AG04449 (cell line): Measurements from ENCODE around the gene SRSF4.
"Not testable (repeated sequence)": the region's sequence is repeated elsewhere in the genome, so short reads cannot be mapped to it uniquely, and the experiment has no call there.

ENCODE experiments used
- CTCF ChIA-PET: fragments of 350-600 bp; formaldehyde crosslinking; extraction: SDS; loops from one replicate; lab custom pipeline; 2021; ENCODE audit warnings: antibody characterized with exemption; lab: Yijun Ruan, JAX
- POLR2A ChIA-PET: fragments of 400-600, 350-600 bp; formaldehyde crosslinking; extraction: SDS; loops from one replicate; lab custom pipeline; 2020; ENCODE audit warnings: antibody characterized with exemption, inconsistent platforms; lab: Yijun Ruan, JAX
- DNase-seq: peaks from one replicate; pipeline ENCODE4 v3.0.0-alpha.2; 2010; ENCODE audit warnings: low read depth, low spot score
- H3K4me3 ChIP-seq: 2 replicates; pipeline ENCODE4 v1.5.1; 2011; ENCODE audit warnings: low read depth, mild to moderate bottlenecking, control low read depth, low read length
- CTCF ChIP-seq: IDR thresholded peaks from one replicate; pipeline ENCODE4 v1.5.1; 2011; ENCODE audit warnings: mild to moderate bottlenecking, moderate library complexity, low read length, control low read depth, inconsistent platforms; ENCODE audit not compliant: insufficient read depth; ENCODE audit errors: missing control alignments

SRSF4 gene

GRCh38 chr1:29157269-29157601 lies 24.5 kb downstream of the SRSF4 start:
- POLR2A ChIA-PET, result no interaction called here
- CTCF ChIA-PET, result interaction anchor here (0.8 to 10.7 kb wide), 5 partner anchors 10 to 45 kb away, joined by 3 to 46 read pairs (median 6); partner anchors contain the start of gene SRSF4
- DNase-seq, result no peak
- TF ChIP-seq CTCF, result no peak
- no peak overlapping the region for H3K4me3 ChIP-seq

GRCh38 chr1:29156543-29157268 lies 25.0 kb downstream of the SRSF4 start:
- H3K4me3 ChIP-seq, result no peak overlapping the region
- POLR2A ChIA-PET, result no interaction called here
- no peak for TF ChIP-seq CTCF
- no peak for DNase-seq
- CTCF ChIA-PET, result interaction anchor here (0.8 to 10.7 kb wide), 4 partner anchors 11 to 45 kb away, joined by 3 to 46 read pairs (median 8); partner anchors contain the start of gene SRSF4

GRCh38 chr1:29152046-29152805 lies 29.5 kb downstream of the SRSF4 start:
- ChIA-PET CTCF (interaction anchor here (0.8 to 2.8 kb wide), 5 partner anchors 9 to 50 kb away, joined by 3 to 10 read pairs (median 3); partner anchors contain the start of genes SRSF4 and TMEM200B), POLR2A (no interaction called here)
- TF ChIP-seq CTCF, result no peak
- no peak for DNase-seq
- no peak overlapping the region for H3K4me3 ChIP-seq

GRCh38 chr1:29150346-29150745 lies 31.4 kb downstream of the SRSF4 start:
- H3K4me3 ChIP-seq, DNase-seq, POLR2A ChIA-PET: not testable (repeated sequence)
- CTCF ChIA-PET, result interaction anchor here (1.1 to 2.8 kb wide), 2 partner anchors 26 to 51 kb away, joined by 3 to 10 read pairs; partner anchors contain the start of gene TMEM200B

DNA sequence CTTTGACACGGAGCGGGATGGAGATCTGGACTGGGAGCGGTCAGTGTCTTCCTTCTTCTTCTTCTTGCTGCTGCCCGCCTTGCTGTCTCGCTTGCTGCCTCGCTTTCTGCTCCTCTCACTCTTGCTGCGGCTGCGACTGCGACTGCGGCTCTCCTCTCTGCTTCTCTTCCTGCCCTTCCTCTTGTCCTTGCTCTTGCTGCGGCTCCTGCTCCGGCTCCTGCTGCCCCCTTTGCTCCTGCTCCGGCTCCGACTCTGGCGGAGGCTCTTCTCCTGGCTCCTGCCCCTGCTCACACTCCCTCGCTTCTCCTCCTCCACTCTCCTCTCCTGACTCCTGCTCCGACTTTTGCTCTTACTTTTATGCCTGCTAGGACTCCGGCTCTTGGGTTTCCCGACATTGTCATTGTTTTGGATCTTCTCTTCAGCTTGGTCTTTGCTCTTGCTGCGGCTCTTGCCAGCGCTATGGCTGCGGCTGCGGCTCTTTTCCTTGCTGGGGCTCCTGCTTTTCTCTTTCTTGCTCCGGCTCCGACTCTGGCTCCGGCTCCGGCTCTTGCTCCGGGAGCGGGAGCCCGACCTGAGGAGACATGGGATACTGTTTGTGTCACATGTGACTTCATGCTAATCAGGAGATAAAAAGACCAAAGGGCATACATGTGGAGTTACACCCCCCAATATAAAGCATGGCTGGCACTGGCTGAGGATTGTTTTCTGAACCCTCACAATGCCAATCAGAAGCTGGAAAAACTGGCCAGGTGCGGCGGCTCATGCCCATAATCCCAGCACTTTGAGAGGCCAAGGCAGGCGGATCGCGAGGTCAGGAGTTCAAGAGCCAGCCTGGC lies 32.8 kb downstream of the SRSF4 start:
- DNase-seq, result no peak
- POLR2A ChIA-PET, result no interaction called here

More for the DNA sequence above, 32.8 kb downstream of the SRSF4 start:
- CTCF ChIA-PET, result interaction anchor here (1.1 kb wide), 1 partner anchor 52 kb away, joined by 3 read pairs; no protein-coding TSS in a partner anchor
- no peak for TF ChIP-seq CTCF
- H3K4me3 ChIP-seq, result no peak overlapping the region
